HG03108 (cell line): Measurements from ENCODE around the gene GAREM2.
"Not testable (repeated sequence)": the region's sequence is repeated elsewhere in the genome, so short reads cannot be mapped to it uniquely, and the experiment has no call there.

Source experiments
- ATAC-seq: cut with Tn5 transposase; IDR thresholded peaks from one replicate; pipeline ENCODE4 v1.9.1; 2021; ENCODE audit warnings: moderate library complexity; ENCODE audit not compliant: unreplicated experiment

Gene GAREM2

DNA sequence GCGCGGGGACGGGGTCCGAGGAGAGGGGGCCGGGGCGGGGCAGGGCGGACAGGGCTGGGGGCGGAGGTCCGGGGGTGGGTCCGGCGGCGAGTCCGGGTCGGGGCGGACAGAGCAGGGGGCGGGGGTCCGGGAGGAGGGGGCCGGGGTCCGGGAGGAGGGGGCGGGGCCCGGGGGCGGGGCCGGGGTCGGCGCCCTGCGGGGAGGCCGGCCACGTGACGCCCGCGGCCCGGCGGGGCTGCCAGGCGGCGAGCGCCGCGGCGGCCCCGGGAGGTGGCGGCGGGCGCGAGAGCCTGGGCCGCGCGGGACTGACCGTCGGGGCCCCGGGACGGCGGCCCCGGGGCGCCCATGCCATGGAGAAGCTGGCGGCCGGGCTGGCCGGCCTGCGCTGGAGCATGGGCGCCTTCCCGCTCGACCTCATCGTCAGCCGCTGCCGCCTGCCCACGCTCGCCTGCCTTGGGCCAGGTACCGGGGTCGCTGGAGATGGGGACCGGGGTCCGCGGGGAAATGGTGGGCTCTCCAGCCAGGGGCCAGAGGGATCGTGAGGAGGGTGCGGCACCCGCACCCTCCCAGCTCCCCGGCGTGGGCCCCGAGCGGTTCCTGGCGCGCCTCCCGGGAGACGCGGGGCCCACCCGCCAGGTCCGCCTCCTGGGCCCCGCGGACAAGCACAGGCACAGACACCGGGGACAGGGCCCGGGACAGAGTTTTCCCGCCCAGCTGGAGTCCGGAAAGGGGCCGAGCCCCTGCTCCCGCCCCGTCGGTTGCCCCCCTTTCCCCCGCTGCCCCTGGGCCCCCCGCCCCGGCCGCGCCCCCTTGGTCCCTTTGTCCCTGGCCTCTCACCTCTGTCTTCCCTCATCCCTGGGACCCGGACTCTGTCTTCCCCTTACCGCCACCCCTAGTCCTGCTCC lies at the start of gene GAREM2:
TSS of gene GAREM2 (plus strand) at position 218 of the 905 bp plus-strand sequence. CDS start at position 351, 133 bp downstream.
- ATAC-seq: no peak

DNA sequence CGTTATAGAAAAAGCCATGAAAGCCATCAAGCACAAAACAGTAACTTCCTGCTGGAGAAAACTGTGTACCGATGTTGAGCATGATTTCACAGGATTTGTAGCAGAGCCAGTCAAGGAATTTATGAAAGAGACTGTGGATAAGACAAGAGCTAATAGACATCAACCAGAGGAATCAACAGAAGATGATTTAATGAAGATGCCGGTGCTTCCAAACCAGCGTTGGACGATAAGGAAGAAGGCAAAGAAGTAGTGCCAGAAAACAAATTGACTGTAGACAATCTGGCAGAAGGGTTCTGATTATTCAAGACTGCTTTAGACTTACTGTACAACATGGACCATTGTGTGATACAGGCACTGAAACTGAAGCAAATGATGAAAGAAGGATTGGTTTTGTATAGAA lies 49.5 kb upstream of the GAREM2 start:
- no peak for ATAC-seq

DNA sequence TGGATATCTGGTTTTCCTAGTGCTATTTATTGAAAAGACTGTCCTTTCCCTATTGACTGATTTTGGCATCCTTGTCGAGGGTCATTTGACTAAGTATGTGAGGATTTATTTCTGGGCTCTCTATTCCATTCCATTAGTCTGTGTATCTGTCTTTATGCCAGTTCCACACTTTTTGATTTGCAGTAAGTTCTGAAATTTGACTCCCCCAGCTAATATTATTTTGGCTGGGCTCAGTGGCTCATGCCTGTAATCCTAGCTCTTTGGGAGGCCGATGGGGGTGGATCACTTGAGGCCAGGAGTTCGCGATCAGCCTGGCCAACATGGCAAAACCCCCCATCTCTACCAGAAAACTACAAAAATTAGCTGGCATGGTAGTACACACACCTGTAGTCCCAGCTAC lies 46.8 kb upstream of the GAREM2 start:
- ATAC-seq: no peak

DNA sequence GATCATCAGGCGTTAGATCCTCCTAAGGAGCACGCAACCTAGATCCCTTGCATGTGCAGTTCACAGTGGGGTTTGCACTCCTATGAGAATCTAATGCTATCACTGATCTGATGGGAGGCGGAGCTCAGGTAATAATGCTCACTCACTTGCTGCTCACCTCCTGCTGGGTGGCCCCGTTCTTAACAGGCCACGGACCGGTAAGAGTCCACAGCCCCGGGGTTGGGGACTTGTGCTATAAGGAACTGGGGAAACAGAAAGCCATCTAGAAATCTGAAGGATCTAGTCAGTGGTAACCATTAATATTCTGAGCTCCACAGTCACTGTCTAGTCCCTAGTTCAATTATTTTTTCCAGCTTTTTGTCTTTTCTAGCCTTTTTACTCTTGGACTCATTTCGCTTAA lies 44.7 kb upstream of the GAREM2 start:
- no peak for ATAC-seq

DNA sequence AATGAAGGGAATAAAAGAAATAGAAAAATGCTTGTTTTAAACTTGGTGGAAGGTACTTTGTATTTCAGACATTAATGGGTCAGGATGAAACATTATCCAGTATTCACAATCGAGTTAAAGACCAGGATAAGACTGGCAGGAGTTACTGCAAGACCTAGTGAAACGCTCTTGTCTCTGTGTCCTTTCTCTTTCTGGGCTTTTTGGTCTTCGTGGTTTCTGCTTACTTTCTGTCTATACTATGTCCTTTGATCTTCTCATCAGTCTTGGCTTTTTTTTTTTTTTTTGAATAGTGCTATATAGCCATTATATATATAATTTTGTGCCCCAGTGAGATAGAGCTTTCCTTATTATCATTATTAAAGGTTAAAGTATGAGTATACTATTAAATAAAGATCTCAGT lies 42.1 kb upstream of the GAREM2 start:
- no peak for ATAC-seq

DNA sequence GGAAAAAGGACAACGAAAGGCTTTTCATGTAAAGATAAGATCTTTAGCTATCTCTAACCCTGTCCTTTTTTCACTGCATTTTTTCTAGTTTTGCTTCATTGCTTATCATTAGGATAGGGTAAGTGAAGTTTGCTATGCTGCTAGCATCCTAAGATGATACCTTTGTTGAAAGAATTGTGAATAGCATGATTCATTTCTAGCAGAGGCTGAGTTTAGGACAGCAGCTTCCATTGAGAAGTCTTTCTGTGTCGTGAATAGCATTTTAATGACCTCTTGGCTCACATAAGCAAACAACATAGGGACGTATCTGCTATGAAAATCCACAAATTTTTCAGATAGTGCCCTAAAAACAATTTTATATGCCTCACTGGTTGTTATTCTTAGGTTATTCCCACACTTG lies 36.4 kb upstream of the GAREM2 start:
- no peak for ATAC-seq

DNA sequence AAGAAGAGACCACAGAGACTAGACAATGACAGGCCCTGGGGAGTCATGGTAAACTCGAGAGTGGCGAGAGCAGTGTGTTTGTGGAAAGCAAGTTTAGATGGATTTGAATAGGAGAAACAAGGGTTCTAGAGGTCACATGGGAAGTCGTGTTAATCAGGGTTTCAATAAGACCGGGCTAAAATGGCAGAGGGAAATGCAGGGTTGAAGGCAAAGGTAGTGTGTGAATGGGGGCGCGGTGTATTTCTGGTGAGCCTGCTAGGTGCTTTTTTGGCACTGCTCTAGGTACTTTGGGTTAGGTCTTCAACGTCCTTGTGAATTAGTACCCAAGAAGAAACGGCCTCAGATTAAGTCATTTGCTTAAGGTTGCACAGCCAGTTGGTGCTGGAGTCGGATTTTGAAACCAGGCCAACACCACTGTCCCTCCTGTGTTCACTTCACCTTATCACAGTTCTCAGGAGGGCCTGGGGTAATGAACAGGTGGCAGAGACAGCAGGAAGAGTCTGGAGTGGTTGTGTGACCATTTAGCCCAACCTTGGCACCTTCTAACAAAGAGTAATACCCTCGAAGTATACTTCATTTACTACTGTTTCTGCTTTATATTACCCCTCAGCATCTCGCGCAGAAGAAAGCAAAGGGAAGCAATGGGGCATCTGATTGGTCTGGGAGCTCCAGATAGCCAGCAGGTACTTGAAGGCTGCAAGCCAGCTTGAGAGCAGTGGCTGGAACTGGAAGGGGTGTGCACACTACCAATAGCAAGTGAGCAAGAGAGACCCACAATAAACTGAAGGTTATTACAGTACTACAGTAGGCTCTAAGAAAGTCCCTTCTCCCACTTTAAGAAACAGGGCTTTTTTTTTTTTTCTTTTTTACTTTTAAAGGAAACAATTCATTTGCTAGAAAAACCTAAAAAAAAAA lies 33.4 kb upstream of the GAREM2 start:
- no peak for ATAC-seq

DNA sequence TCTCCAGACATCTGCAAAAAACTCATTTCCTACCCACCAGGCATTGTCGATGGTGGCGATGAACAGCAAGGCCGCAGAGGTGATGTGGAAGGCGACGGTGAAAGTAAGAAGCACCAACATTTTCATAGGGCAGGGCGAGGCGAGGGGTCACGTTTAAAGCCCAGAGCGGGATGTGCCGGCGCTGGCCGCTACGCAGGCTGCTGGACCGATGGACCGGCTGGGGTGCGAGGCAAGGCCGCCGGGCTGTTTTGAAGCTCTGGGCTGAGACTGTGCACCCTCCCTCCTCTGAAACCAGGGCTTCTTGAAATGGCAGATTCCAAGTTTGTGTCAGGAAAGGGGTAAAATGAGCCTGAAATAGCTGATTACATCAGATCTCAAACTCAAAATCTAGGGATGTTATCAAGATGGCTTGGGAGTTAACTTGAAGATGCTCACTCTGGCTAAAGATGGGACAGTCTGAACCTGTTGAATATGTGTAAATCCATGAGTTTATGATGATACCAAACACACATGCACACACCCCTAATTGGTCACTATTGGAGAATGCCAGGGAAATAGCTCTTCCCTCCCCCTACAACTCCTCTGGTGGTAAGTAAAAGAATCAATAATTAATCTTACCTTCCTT lies 31.6 kb upstream of the GAREM2 start:
- no peak for ATAC-seq

DNA sequence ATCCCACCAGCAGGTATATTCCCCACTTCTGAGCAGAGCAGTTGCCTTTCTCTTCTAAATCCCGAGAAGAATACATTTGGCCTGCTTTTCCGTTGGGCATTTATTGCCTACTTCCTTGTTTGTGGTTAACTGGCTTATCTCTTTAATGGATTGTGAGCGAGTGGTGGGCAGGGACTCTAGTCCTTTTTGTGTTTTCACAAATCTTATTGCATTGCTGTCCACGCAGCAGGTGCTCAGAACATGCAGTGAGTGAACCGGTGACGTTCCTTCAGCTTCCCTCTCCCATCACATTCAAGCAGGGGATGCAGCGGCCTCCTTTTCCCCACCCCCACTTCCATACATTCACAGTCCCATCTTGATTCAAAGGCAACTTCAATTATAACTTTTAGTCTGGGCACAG lies 28.9 kb upstream of the GAREM2 start:
- ATAC-seq: no peak

DNA sequence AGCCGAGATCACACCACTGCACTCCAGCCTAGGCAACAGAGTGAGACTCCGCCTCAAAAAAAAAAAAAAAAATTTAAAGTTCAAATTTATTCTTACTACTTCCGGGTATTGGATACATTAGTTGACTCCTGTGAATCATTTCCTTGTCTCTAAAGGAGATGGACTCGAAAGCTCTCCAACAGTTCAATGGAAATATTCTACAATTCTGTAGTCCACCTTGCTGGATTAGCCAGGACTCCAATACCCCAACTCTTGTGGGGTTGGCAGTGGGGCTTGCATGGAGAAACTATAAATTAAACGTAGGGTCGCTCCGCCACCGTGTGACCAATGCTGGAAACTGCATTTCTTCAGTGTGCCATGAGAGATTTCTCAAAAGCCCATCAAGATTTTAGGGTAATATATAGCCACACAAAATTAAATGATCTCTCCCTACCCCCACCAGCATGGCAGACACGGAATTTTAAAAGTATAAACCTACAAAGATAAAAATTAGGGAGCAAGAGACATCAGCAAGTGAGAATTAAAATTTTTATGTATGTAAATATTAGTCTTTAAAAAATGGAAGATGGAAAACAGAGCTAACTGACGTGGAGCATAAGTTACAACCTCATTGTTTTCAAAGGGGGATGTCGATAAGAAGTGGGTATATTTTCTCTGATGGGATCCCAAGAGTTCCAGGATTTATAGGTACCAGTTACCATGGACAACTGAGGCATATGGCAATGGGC lies 27.8 kb upstream of the GAREM2 start:
- no peak for ATAC-seq

DNA sequence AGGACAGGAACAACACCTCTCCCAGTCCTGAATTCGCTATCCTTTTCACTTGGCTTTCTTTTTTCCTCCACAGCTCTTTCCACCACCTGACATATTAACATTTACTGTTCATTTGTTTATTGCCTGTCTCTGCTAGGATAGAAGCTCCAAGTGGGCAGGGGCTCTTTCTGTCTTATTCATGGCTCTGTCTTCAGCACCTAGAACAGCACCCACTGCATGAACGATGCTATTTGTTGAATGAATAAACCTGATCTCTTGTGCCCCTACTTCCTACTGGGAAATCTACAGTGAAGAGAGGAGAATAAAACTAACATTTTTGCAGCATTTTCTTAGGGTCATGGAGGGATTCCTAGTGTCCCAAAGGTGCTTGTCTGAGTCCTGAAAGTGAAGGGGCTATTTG lies 24.4 kb upstream of the GAREM2 start:
- ATAC-seq: no peak

DNA sequence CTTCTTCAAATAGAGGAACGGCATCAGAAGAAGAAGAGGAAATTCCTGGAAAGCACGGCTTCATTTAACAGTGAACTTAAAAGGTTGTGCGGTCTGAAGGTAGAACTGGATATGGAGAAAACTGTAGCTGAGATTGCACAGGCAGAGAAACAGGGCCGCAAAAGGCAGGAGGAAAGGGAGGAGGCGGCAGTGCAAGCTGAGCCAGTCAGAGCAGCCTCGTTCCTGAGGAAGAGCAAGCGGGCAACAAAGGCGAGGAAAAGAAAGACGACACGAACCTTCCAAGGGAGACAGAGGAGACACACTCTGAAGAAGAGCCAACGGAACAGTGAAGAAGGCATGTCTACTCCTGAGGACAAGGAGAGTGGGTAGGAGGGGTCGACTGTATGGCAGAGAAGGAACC lies 22.6 kb upstream of the GAREM2 start:
- no peak for ATAC-seq

DNA sequence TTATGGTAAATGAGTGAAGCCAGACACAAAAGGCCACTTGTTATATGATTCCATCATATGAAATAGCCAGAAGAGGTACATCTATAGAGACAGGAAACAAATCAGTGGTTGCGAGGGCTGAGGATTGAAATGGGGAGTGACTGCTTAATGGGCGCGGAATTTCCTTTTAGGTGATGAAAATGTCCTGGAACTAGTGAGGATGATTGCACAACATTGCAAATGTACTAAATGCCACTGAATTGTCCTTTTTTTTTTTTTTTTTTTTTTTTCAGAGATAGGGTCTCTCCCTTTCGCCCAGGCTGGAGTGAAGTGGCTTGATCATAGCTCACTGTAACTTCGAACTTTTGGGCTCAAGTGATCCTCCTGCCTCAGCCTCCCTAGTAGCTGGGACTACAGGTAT lies 15.3 kb upstream of the GAREM2 start:
- no peak for ATAC-seq

DNA sequence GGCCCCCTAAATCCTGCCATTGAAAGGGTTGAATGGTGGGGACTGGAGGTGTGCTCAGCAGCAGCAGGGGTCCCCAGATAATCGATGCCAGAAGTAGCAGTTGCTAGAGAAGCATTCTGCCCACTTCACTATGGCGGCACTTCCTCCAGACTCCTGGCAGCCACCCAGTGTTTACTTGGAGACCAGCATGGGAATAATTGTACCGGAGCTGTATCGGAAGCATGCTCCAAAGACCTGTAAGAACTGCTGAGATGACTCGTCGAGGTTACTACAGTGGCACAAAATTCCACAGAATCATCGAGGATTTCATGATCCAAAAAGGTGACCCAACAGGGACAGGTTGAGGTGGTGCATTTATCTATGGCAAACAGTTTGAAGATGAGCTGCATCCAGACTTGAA lies 11.0 kb upstream of the GAREM2 start:
- ATAC-seq: no peak

DNA sequence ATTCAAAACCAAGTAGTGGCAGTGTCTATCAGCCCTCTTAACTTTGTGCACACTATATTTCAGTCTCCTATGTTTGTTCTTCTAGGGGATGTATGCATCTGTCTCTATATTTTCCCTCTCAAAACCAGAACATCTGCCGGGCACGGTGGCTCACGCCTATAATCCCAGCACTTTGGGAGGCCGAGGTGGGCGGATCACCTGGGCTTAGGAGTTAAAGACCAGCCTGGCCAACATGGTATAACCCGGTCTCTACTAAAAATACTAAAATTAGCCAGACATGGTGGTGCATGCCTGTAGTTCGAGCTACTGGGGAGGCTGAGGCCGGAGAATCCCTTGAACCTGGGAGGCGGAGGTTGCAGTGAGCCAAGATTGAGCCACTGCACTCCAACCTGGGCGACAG lies 9.9 kb upstream of the GAREM2 start:
- ATAC-seq: no peak

DNA sequence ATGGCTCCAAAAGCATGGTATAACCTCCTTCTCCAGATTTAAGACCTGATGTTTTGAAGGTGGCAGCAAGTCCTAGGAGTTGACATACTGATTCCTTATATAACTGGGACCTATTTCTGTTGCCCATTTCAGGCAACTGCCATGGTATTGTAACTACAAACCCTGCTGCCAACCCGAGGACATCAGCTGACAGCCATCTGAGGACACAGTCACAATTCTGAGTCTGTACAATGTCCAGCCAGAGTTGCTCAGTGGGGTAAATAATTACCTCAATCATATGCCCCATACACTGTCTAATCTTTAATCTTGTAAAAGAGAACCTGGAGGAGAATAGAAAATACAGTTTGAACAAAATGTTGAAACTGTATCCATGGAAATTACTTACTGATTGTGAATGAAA lies 8.7 kb upstream of the GAREM2 start:
- no peak for ATAC-seq

DNA sequence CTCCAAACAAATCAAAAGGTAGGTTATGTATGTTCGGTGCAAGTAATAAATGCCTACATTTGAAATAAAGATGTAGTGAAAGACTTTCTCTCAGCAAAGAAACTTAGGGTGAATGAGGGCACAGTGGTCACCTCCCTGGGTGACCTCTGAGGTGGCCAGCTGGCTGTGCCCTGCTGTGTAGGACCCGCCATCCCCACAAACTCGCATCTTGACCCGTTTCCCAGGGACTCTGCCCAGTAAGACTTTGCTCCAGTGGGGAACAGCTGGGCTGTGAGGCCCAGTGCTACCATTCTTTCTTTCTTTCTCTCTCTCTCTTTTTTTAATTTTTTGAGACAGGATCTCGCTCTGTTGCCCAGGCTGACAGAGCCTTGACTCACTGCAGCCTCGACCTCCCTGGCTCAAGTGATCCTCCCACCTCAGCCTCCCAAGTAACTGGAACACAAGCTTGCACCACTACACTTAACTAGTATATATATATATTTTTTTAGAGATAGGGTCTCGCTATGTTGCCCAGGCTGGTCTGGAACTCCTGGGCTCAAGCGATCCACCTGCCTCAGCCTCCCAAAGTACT lies 8.2 kb upstream of the GAREM2 start:
- ATAC-seq: no peak

DNA sequence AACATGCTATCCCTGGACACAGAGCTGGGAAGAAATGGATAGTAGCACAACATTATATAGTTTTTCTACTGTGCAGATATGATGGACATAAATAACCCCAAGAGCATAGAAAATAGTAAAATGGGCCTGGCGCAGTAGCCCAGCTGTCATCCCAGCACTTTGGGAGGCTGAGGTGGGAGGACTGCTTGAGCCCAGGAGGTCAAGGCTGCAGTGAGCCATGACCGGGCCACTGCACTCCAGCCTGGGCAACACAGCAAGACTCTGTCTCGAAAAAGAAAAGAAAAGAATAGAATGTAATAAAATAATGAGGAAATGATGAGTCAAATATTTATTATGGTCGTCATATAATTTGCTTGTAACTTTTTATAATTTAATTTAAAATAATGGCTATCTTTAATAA lies 7.5 kb upstream of the GAREM2 start:
- no peak for ATAC-seq

DNA sequence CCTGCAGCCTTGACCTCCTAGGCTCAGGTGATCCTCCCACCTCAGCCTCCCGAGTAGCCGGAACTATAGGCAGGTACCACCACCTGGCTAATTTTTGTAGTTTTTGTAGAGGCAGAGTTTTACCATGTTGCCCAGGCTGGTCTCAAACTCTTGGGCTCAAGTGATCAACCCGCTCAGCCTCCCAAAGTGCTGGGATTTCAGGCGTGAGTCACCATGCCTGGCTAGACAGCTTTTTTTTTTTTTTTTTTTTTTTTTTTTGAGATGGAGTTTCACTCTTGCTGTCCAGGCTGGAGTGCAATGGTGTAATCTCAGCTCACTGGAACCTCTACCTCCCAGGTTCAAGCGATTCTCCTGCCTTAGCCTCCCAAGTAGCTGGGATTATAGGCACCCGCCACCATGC lies 6.3 kb upstream of the GAREM2 start:
- not testable (repeated sequence) for ATAC-seq

DNA sequence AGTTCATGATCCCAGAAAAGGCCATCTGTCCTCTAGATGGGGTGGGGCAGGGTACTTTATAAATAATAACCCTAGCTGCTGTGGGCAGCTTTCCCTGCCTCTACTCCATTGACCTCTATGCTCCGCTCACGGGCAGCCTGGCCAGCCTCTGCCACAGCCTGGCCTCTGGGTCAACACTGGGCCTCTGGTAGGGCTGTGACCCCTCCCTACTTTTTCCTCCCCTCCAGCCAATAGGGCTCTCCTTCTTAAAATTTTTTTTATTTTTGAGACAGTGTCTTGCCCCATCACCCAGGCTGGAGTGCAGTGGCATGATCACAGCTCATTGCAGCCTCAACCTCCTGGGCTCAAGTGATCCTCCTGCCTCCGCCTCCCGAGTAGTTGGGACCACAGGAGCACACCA lies 4.1 kb upstream of the GAREM2 start:
- no peak for ATAC-seq
